Fibroblast of upper back skin (primary cell): ENCODE results near the gene THOP1.

ENCODE experiments used
- DNase-seq: peaks from one replicate; pipeline ENCODE4 v3.0.0-alpha.2; 2013

Gene THOP1

GRCh38 chr19:2819540-2820111, 34.3 kb downstream of the THOP1 start, which contains the start of gene ZNF554:
Gene ZNF554, plus strand, starts transcription at chr19:2819868. Its CDS starts 204 bp downstream, at chr19:2820072.
- peak; percentile 95 for DNase-seq

GRCh38 chr19:2820112-2820702, 34.9 kb downstream of the THOP1 start:
- DNase-seq = no peak

GRCh38 chr19:2822846-2823245, 37.5 kb downstream of the THOP1 start:
- no peak for DNase-seq

GRCh38 chr19:2823646-2824045, 38.3 kb downstream of the THOP1 start:
- no peak for DNase-seq

DNA sequence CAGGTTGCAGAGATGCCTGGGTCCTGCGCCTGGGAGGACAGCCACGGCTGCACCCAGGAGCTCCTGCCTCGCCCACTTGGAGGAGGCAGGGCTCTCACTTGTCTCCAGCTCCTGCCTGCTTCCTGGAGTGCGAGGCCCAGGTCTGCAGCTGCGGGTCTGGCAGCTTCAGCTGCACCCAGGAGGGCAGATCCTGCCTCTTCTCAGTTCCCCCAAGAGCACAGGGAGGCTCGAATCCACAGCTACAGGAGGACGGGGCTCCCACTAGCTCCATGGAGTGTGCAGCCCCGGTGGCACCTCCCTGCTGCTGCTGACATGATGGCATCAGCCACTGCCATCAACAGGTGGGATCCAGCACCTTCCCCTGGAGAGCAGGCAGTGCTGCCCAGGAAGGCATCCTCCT, 38.8 kb downstream of the THOP1 start:
- no peak for DNase-seq

DNA sequence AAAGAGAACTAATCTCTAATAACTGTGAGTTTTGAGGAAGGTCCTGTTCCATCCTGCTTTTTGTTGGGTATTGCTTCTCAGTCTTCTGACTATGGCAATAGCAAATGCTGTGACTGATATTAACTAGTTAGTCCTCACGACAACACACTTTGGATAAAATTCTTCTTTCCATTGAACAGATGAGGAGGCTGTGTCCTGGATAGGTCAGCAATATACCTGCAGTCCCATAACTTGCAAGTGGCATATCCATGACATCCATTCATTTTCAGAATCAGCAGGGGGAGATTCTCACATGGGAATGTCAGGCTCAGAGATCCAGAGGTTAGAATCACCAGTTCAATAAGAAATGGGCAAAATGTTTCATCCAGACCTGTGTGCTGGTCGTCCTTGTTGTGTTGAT, 41.7 kb downstream of the THOP1 start:
- DNase-seq = no peak

DNA sequence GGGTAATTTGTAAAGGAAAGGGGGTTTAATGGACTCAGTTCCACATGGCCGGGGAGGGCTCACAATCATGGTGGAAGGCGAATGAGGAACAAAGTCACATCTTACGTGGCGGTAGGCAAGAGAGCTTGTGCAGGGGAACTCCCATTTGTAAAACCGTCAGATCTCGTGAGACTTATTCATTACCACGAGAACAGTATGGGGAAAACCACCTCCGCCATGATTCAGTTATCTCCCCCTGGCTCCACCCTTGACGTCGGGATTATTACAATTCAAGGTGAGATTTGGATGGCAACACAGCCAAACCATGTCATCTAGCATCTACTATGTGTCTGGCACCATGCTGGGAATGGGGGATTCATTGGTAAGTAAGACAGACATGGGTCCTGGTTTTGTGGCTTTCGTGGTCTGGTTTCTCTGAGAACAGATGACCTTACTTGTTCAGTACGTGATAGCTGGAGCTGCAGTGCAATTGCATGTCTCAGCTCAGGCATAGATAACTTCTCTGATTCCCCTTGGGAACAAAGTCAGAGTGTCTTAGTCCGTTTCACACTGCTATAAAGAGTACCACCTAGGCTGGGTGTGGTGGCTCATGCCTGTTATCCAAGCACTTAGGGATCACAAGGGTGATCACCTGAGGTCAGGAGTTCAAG, 42.7 kb downstream of the THOP1 start:
- DNase-seq = no peak

DNA sequence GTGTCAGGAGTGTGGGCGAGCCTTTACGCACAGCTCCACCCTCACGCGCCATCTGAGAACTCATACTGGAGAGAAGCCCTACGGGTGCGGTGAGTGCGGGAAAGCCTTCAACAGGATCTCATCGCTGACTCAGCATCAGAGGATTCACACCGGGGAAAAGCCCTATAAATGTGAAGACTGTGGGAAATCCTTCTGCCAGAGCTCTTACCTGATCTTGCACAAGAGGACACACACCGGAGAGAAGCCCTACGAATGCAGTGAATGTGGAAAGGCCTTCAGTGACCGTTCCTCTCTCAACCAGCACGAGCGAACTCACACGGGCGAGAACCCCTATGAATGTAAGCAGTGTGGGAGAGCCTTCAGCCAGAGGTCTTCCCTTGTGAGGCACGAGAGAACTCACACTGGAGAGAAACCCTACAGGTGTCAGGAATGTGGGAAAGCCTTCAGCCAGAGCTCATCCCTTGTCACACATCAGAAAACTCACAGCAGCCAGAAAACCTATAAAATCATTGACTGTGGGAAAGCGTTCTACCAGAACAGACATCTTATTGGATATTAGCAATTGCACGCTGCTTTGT, 49.1 kb downstream of the THOP1 start:
- DNase-seq = no peak

- no peak for DNase-seq
These were observed 52.1 kb downstream of the THOP1 start for GRCh38 chr19:2837430-2837829.

- peak; percentile 99 for DNase-seq
These were observed 55.8 kb downstream of the THOP1 start, which contains the start of gene ZNF555 for GRCh38 chr19:2840794-2841791. Gene ZNF555, plus strand, starts transcription at chr19:2841475. Its CDS starts 98 bp downstream, at chr19:2841573.

DNA sequence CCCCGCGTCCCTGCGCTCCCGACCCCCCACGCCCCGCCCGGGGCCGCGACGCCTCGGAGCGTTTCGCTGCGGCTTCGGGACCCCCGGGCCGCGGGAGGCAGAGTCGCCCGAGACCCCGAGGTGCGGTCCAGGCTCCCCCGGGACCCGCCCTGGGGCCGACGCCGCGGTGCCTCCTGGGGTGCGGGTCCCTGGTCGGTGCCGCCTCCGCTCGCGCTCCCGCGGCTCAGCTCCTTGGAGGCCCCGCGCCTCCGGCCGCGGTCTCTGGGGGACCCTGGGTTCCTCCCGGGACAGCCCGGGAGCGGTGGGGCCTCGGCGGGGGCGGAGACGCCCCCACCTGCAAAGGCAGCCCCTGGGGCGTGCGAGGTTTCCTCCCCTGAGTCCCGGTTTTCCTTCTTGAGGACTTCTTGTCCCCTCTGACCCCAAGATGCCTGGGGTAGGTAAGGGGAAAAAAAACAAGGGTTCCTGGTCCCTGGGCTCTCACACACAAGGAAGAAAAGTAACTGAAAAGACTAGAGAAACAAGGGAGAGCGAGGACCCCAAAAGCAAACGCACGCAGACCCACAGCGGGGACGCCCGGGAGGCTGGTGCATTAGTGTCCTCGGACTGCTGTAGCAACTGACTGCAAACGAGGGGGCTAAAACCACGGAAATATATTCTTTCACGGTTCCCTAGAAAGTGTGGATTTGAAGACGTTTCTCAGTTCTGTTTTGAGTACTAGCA, 56.7 kb downstream of the THOP1 start:
- DNase-seq = no peak

DNA sequence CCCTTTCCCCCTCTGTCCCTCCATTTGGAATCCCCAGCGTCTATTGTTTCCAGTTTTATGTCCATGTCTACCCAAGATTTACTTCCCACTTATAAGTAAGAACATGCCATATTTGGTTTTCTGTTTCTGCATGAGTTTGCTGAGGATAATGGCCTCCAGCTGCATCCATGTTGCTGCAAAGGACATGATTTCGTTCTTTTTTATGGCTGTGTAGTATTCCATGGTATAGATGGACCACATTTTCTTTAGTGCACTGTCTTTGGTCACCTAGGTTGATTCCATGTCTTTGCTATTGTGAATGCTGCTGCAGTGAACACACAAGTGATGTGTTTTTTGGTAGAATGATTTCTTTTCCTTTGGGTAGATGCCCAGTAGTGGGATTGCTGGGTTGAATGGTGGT, 59.8 kb downstream of the THOP1 start:
- DNase-seq = no peak

GRCh38 chr19:2846180-2846894, 61.0 kb downstream of the THOP1 start:
- DNase-seq = no peak

DNA sequence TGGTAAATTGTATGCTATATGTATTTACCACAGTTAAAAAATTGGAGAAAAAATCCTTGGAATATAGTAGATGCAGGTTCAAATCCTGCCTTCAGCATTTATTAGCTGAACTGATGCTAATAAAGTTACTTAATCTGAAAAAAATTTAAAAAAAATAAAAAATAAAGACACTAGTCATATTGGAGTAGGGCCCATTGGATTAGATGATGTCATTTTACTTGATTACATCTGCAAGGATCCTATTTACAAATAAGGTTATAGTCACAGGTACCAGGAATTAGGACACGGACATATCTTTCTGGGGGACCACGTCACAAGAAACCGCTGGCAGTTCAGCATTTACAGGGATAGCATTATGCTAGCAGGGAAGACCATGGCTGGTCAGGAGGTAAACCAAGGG, 62.2 kb downstream of the THOP1 start:
- DNase-seq = no peak

- peak; percentile 32 for DNase-seq
These were observed 63.3 kb downstream of the THOP1 start for GRCh38 chr19:2848616-2849015.

GRCh38 chr19:2850256-2850925, 65.1 kb downstream of the THOP1 start:
- no peak for DNase-seq

GRCh38 chr19:2852598-2852997, 67.3 kb downstream of the THOP1 start:
- DNase-seq = no peak

- DNase-seq = no peak
These were observed 67.8 kb downstream of the THOP1 start for GRCh38 chr19:2853015-2853606.

DNA sequence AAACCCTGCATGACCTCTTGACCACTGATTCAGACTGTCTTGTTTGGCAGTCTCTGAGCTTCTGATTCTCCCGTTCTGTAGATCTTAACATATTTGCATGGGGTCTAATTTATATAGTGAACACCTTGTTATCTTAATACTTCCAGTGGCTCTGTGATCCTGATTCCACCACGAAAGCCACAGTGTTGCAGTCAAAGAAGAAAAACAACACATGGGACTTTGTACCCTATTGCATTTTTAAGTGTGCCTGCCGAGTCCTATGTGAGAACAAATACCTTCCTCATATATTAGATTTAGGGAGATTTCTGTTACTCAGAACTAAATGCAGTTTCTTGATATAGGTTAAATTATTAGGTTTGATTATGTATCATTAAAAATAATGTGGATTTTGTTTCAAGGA, 69.5 kb downstream of the THOP1 start:
- DNase-seq = no peak

- DNase-seq = no peak
These were observed 71.3 kb downstream of the THOP1 start for GRCh38 chr19:2856457-2857050.
